Neural progenitor cell (in vitro differentiated cells): ENCODE measurements around the gene RGS7. TPM values are rescaled to one million over a fixed set of nuclear protein-coding genes. Genes with fewer than 3 reads are reported as not detected.

Experiments
- DNase-seq: peaks from one replicate; pipeline ENCODE4 v3.0.0-alpha.2; 2016; ENCODE audit warnings: low spot score
- H2AFZ ChIP-seq: fragments of 200-600 bp; sonication (generic); replicated peaks from 2 replicates; pipeline ENCODE4 v1.6.1; 2016; ENCODE audit warnings: antibody characterized with exemption
- H3F3A ChIP-seq: fragments of 200-600 bp; sonication (generic); 2 replicates; pipeline ENCODE4 v1.6.1; 2016; ENCODE audit warnings: antibody characterized with exemption, low read depth
- H3K27ac ChIP-seq: fragments of 200-600 bp; sonication (generic); 2 replicates; pipeline ENCODE4 v1.5.1; 2016; ENCODE audit warnings: mild to moderate bottlenecking
- H3K27me3 ChIP-seq: fragments of 200-600 bp; sonication (generic); 2 replicates; pipeline ENCODE4 v1.6.1; 2016; ENCODE audit warnings: mild to moderate bottlenecking, moderate library complexity
- H3K36me3 ChIP-seq: fragments of 200-600 bp; sonication (generic); 2 replicates; pipeline ENCODE4 v1.5.1; 2016
- H3K4me1 ChIP-seq: fragments of 200-600 bp; sonication (generic); 2 replicates; pipeline ENCODE4 v1.6.1; 2016; ENCODE audit warnings: mixed run types
- H3K4me2 ChIP-seq: fragments of 200-600 bp; sonication (generic); 2 replicates; pipeline ENCODE4 v1.6.1; 2016
- H3K4me3 ChIP-seq: fragments of 200-600 bp; sonication (generic); 2 replicates; pipeline ENCODE4 v1.5.1; 2016
- H3K79me2 ChIP-seq: fragments of 200-600 bp; sonication (generic); 2 replicates; pipeline ENCODE4 v1.6.1; 2016; ENCODE audit warnings: low read depth
- H3K9ac ChIP-seq: fragments of 200-600 bp; sonication (generic); 2 replicates; pipeline ENCODE4 v1.6.1; 2016
- H3K9me3 ChIP-seq: fragments of 200-600 bp; sonication (generic); 2 replicates; pipeline ENCODE4 v1.5.1; 2016; ENCODE audit warnings: low read depth
- H4K20me1 ChIP-seq: fragments of 200-600 bp; sonication (generic); 2 replicates; pipeline ENCODE4 v1.6.1; 2016; ENCODE audit warnings: low read depth
- H3K27ac Mint-ChIP-seq: 3 replicates; pipeline ENCODE4 v1.8.0; 2021; ENCODE audit warnings: mixed read lengths
- H3K27me3 Mint-ChIP-seq: 2 replicates; pipeline ENCODE4 v1.8.0; 2022; ENCODE audit warnings: low read depth, mild to moderate bottlenecking, inconsistent platforms, moderate library complexity, mixed read lengths; ENCODE audit not compliant: insufficient read depth
- H3K36me3 Mint-ChIP-seq: 3 replicates; pipeline ENCODE4 v1.8.0; 2021; ENCODE audit warnings: mixed read lengths
- H3K4me1 Mint-ChIP-seq: 3 replicates; pipeline ENCODE4 v1.8.0; 2021; ENCODE audit warnings: mixed read lengths
- H3K4me3 Mint-ChIP-seq: 3 replicates; pipeline ENCODE4 v1.8.0; 2021; ENCODE audit warnings: mild to moderate bottlenecking, moderate library complexity, mixed read lengths
- H3K9me3 Mint-ChIP-seq: 3 replicates; pipeline ENCODE4 v1.8.0; 2020; ENCODE audit warnings: mixed read lengths
- EZH2 ChIP-seq: fragments of 200-600 bp; sonication (generic); IDR thresholded peaks from 2 replicates; pipeline ENCODE4 v1.6.1; 2017; ENCODE audit warnings: antibody characterized with exemption, mild to moderate bottlenecking, moderate library complexity
- EZH2phosphoT487 ChIP-seq: fragments of 200-600 bp; sonication (generic); IDR thresholded peaks from 2 replicates; pipeline ENCODE4 v1.6.1; 2017; ENCODE audit warnings: antibody characterized with exemption
- total RNA-seq: library from RNA; depleted of rRNA; stranded (reverse); fragments of >200 nt; gene quantifications from 2 replicates; pipeline ENCODE4 v1.2.3, GENCODE V29; 2015; ENCODE audit warnings: low replicate concordance
- TF ChIP-seq, protein P1 (sequence below): fragments of 200-600 bp; sonication (generic); IDR thresholded peaks from 2 replicates; pipeline ENCODE4 v1.5.1; 2017; ENCODE audit warnings: antibody characterized with exemption, mild to moderate bottlenecking

Gene RGS7
- total RNA-seq, 1 donor from 2014 or later: not detected

DNA sequence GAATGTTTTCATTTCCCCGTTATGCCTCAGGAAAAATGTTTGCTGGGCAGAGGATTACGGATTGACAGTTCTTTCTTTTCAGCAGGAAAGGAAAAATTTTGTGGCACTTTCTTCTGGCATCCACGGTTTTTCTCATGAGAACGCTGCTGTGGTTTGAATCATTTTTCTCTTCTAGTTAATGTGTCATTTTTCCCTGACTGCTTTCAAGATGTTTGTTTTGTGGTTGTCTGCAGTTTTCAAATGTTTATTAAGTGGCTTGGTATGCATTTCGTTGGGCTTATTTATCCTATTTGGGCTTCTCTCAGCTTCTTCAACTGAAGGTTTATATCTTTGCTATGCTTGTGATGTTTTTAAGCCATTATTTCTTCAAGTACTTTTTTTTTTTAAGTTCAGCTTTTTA, 359.0 kb downstream of the RGS7 start:
- no peaks in the 10 kb centered on the region for H3K9me3 ChIP-seq
- Mint-ChIP-seq H3K27ac (no peak overlapping the region), H3K36me3 (no peaks in the 10 kb centered on the region), H3K4me3 (no peak overlapping the region), H3K4me1 (peaks cover 4% of the 10 kb centered on the region), H3K27me3 (no peaks in the 10 kb centered on the region), H3K9me3 (no peaks in the 10 kb centered on the region)
- no peak overlapping the region for H3K4me2 ChIP-seq
- H3K4me3 ChIP-seq: no peak overlapping the region
- no peaks in the 10 kb centered on the region for H3F3A ChIP-seq
- no peaks in the 10 kb centered on the region for H3K79me2 ChIP-seq
- DNase-seq: no peak
- no peak overlapping the region for H3K9ac ChIP-seq
- H3K27ac ChIP-seq: no peak overlapping the region
- H3K4me1 ChIP-seq: no peaks in the 10 kb centered on the region
- no peaks in the 10 kb centered on the region for H4K20me1 ChIP-seq
- H2AFZ ChIP-seq: no peak overlapping the region
- H3K27me3 ChIP-seq: no peaks in the 10 kb centered on the region
- no peaks in the 10 kb centered on the region for H3K36me3 ChIP-seq
- TF ChIP-seq EZH2: no peak
- TF ChIP-seq, protein P1, sequence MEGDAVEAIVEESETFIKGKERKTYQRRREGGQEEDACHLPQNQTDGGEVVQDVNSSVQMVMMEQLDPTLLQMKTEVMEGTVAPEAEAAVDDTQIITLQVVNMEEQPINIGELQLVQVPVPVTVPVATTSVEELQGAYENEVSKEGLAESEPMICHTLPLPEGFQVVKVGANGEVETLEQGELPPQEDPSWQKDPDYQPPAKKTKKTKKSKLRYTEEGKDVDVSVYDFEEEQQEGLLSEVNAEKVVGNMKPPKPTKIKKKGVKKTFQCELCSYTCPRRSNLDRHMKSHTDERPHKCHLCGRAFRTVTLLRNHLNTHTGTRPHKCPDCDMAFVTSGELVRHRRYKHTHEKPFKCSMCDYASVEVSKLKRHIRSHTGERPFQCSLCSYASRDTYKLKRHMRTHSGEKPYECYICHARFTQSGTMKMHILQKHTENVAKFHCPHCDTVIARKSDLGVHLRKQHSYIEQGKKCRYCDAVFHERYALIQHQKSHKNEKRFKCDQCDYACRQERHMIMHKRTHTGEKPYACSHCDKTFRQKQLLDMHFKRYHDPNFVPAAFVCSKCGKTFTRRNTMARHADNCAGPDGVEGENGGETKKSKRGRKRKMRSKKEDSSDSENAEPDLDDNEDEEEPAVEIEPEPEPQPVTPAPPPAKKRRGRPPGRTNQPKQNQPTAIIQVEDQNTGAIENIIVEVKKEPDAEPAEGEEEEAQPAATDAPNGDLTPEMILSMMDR: no peak
- TF ChIP-seq EZH2phosphoT487: no peak

DNA sequence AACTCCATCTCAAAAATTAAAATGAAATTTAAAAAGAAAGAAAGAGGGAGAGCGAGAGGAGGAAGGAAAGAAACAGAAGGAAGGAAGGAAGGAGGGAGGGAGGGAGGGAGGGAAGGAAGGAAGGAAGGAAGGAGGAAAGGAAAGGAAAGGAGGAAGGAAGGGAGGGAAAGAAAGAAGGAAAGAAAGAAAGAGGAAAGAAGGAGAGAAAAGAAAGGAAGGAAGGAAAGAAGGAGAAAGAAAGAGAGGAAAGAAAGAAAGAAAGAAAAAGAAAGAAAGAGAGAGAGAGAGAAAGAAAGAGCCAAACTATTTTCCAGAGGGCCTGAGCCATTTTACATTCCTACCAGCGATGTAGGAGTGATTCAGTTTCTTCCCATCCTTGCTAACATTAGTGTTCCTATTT, 364.0 kb downstream of the RGS7 start:
- Histone ChIP-seq H3K9me3 (no peaks in the 10 kb centered on the region), H3K27ac (no peak overlapping the region), H3F3A (no peaks in the 10 kb centered on the region), H3K9ac (no peak overlapping the region), H3K27me3 (no peaks in the 10 kb centered on the region), H2AFZ (no peak overlapping the region), H3K4me1 (no peaks in the 10 kb centered on the region), H3K4me3 (no peak overlapping the region), H3K36me3 (no peaks in the 10 kb centered on the region), H3K4me2 (no peak overlapping the region), H3K79me2 (no peaks in the 10 kb centered on the region), H4K20me1 (no peaks in the 10 kb centered on the region)
- DNase-seq: no peak
- Mint-ChIP-seq H3K36me3 (no peaks in the 10 kb centered on the region), H3K27me3 (no peaks in the 10 kb centered on the region), H3K27ac (no peak overlapping the region), H3K9me3 (no peaks in the 10 kb centered on the region), H3K4me1 (no peaks in the 10 kb centered on the region), H3K4me3 (no peak overlapping the region)
- TF ChIP-seq EZH2 (no peak), EZH2phosphoT487 (no peak)
- TF ChIP-seq, protein P1: no peak

DNA sequence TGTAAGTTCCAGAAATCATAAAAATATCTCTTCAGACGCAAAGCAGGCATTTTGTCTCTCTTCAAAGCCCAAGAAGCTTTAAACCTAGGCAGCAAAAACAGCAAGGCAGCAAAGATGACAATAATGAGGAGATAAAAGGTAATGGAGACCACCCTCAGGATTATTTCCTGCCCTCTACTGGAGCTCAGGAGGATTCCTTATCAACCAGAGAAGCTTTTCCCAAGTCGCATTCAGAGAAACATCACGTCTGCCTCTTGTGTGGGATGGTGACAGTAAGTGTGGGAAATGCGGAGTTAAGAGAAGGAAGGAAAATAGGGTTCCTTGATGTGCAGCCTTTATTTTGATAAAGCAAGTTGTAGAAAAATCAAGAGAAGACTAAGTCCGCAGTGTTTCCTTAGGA, 365.8 kb downstream of the RGS7 start:
- H3K79me2 ChIP-seq: no peaks in the 10 kb centered on the region
- no peak overlapping the region for H3K4me2 ChIP-seq
- no peaks in the 10 kb centered on the region for H3K9me3 Mint-ChIP-seq
- no peak overlapping the region for H3K27ac Mint-ChIP-seq
- no peak overlapping the region for H3K9ac ChIP-seq
- H3K36me3 Mint-ChIP-seq: no peaks in the 10 kb centered on the region
- H3K27me3 Mint-ChIP-seq: no peaks in the 10 kb centered on the region
- peak overlapping the region; percentile 58 for H2AFZ ChIP-seq
- TF ChIP-seq EZH2phosphoT487: no peak
- TF ChIP-seq, protein P1: peak; percentile 41
- H3K4me1 Mint-ChIP-seq: no peaks in the 10 kb centered on the region
- H4K20me1 ChIP-seq: no peaks in the 10 kb centered on the region
- no peaks in the 10 kb centered on the region for H3K36me3 ChIP-seq
- H3K27me3 ChIP-seq: no peaks in the 10 kb centered on the region
- no peaks in the 10 kb centered on the region for H3K4me1 ChIP-seq
- no peaks in the 10 kb centered on the region for H3F3A ChIP-seq
- no peak overlapping the region for H3K4me3 Mint-ChIP-seq
- H3K27ac ChIP-seq: no peak overlapping the region
- DNase-seq: peak; percentile 27
- no peak overlapping the region for H3K4me3 ChIP-seq
- H3K9me3 ChIP-seq: no peaks in the 10 kb centered on the region

DNA sequence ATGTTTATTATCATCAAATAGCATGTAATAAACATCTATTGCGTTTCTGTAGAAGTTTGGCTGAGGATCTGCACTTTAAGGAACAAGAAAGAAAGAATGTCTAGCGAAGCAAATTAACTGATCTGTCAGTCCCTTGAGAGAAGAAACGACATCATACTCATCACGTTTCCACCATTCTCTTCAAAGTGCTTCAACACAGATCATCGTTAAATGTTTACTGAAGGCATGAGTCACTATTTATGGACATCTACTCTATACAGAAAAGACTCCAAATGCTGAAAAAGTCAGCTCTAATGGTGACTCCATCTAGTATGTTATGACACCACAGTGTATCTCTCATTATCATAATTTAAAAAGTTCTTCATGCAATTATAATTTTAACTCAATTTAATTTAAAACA, 369.1 kb downstream of the RGS7 start:
- no peak for DNase-seq
- Histone ChIP-seq H3K4me1 (no peaks in the 10 kb centered on the region), H4K20me1 (no peaks in the 10 kb centered on the region), H3K27me3 (no peaks in the 10 kb centered on the region), H3K79me2 (no peaks in the 10 kb centered on the region), H3K36me3 (no peaks in the 10 kb centered on the region), H2AFZ (no peak overlapping the region), H3F3A (no peaks in the 10 kb centered on the region), H3K4me3 (no peak overlapping the region), H3K27ac (no peak overlapping the region), H3K9ac (no peak overlapping the region), H3K9me3 (no peaks in the 10 kb centered on the region), H3K4me2 (no peak overlapping the region)
- Mint-ChIP-seq H3K27ac (no peak overlapping the region), H3K4me1 (no peaks in the 10 kb centered on the region), H3K27me3 (no peaks in the 10 kb centered on the region), H3K4me3 (no peak overlapping the region), H3K36me3 (no peaks in the 10 kb centered on the region), H3K9me3 (no peaks in the 10 kb centered on the region)
- TF ChIP-seq, protein P1: no peak
- no peak for TF ChIP-seq EZH2phosphoT487
- TF ChIP-seq EZH2: no peak
